Transverse colon (tissue), 3 donors: ENCODE results near the gene BOC.

Source experiments
- EP300 ChIP-seq: sonication (generic); formaldehyde crosslinking; IDR thresholded peaks from one replicate; pipeline ENCODE4 v1.6.1; 2017; ENCODE audit warnings: antibody characterized with exemption, low read depth
- TF ChIP-seq, protein P1 (sequence below), 5 experiments: fragments of 200-600 bp in 3 of 5; fragments of 450-650 bp in 2 of 5; sonication (generic) in 3 of 5; IDR thresholded peaks; 1 replicate in 2 of 5; 2 replicates in 3 of 5; pipeline ENCODE4 v1.5.1; 2016 to 2017; ENCODE audit warnings: antibody characterized with exemption in 5 of 5, inconsistent platforms in 3 of 5, mild to moderate bottlenecking in 2 of 5, moderate library complexity in 1 of 5

DNA sequence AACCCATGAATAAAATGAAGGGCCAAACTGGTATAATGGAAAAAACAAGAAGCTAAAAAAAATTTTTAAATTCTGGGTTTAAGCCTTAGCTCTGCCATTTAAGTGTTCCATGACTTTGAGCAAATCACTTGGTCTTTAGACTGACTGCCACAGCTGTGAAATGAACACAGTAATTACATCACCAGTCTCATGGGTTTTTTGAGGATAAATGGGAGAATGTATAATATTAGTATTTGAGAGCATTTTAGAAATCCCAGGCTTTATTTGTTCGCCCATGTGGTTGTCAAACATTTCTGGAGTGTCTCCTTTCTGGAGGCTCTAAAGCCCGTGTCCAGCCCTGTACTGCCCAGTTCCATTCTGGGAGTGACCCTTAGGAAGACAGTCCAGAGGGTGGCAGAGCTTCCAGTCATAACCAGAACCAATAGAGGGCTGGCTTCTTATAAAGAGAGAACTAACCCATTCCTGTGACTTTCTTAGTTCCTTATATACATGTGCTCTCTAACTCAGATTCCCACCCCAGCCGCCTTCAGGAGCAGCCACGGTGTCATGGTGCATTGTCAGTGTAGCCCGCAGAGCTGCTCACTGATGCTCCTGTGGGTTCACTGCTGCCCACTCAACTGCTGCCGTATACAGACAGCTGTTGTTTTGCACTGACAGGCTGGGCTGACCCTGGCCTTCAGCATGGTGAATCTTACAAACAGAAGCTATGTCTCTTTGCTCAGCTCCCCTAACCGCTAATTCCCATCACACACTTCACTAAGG, 44.7 kb downstream of the BOC start:
- TF ChIP-seq, protein P1, sequence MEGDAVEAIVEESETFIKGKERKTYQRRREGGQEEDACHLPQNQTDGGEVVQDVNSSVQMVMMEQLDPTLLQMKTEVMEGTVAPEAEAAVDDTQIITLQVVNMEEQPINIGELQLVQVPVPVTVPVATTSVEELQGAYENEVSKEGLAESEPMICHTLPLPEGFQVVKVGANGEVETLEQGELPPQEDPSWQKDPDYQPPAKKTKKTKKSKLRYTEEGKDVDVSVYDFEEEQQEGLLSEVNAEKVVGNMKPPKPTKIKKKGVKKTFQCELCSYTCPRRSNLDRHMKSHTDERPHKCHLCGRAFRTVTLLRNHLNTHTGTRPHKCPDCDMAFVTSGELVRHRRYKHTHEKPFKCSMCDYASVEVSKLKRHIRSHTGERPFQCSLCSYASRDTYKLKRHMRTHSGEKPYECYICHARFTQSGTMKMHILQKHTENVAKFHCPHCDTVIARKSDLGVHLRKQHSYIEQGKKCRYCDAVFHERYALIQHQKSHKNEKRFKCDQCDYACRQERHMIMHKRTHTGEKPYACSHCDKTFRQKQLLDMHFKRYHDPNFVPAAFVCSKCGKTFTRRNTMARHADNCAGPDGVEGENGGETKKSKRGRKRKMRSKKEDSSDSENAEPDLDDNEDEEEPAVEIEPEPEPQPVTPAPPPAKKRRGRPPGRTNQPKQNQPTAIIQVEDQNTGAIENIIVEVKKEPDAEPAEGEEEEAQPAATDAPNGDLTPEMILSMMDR (IDR thresholded peaks at IDR 0.05), result no peak
- no peak for TF ChIP-seq EP300
